GM10266 (cell line): Measurements from ENCODE around the gene SRM.
A peak's percentile ranks its signal among the peaks of the same experiment; 100 is the strongest.
"Not testable (repeated sequence)": the region's sequence is repeated elsewhere in the genome, so short reads cannot be mapped to it uniquely, and the experiment has no call there.

Experiments used
- DNase-seq: peaks from one replicate; pipeline ENCODE4 v3.0.0; 2012; ENCODE audit errors: extremely low spot score
- TF ChIP-seq, protein P1 (sequence below): IDR thresholded peaks from 2 replicates; pipeline ENCODE4 v1.5.1; 2012; ENCODE audit warnings: mild to moderate bottlenecking, low read depth; ENCODE audit not compliant: control insufficient read depth, insufficient read depth; ENCODE audit errors: missing control alignments

Gene SRM

DNA sequence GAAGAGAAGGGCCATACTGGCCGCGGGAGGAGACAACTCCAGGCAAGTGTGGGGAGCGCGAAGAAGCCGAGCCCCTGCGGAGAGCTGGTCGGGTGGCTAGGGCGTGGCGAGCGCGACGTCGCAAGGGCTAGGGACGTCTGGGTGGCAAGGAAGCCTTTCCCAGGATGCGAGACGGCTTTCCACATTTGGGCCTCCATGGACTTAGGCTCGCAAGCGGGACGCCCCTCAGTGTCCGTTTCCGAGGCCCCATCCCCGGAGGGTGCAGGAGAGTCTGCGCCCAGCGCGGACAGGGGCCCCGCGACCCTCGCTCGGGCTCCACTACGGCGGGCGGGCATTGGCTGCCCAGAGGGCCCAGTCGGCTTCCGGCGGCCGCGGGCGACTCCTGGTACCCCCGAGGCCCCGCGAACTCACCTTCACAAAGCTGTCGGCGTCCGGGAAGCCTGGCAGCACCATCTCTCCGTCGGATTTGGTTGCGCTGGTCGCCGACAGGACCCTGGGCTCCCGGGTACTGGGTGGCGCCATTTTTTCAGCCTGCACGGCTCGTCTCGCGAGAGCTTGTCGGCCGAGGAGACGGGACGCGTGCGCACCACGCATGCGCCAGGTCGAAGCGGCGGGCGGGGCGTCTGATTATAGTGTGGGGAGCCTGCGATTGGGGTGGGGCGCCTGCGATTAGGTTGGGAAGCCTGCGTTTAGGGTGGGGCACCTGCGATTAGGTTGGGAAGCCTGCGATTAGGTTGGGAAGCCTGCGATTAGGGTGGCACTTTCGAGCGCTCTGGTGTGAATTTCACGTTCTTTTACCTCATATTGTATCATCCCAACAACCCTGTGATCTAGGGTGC lies 39.7 kb upstream of the SRM start, which contains the start of gene EXOSC10:
Gene EXOSC10 (minus strand): TSS at position 560 of the 839 bp plus-strand sequence. CDS start 38 bp downstream, at position 522.
- peak; percentile 96 for DNase-seq
- TF ChIP-seq, protein P1, sequence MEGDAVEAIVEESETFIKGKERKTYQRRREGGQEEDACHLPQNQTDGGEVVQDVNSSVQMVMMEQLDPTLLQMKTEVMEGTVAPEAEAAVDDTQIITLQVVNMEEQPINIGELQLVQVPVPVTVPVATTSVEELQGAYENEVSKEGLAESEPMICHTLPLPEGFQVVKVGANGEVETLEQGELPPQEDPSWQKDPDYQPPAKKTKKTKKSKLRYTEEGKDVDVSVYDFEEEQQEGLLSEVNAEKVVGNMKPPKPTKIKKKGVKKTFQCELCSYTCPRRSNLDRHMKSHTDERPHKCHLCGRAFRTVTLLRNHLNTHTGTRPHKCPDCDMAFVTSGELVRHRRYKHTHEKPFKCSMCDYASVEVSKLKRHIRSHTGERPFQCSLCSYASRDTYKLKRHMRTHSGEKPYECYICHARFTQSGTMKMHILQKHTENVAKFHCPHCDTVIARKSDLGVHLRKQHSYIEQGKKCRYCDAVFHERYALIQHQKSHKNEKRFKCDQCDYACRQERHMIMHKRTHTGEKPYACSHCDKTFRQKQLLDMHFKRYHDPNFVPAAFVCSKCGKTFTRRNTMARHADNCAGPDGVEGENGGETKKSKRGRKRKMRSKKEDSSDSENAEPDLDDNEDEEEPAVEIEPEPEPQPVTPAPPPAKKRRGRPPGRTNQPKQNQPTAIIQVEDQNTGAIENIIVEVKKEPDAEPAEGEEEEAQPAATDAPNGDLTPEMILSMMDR, result no peak

DNA sequence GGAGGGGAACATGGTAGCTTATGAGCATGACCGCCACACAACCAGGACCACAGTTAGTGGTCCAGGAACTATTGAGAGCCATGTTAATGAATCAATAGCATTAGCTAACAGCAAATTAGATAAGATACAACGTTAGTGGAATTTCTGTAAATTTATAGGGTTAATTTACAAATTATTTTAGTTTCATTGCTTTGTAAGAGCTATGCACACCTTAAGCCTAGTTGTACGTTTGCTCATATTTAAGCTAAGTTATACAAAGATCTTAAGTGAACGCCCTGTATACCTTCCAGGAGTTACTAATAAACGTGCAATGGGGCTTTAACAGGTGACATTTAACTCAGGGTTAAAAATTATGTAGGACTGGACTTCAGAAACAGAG lies 39.1 kb upstream of the SRM start:
- DNase-seq, result no peak

DNA sequence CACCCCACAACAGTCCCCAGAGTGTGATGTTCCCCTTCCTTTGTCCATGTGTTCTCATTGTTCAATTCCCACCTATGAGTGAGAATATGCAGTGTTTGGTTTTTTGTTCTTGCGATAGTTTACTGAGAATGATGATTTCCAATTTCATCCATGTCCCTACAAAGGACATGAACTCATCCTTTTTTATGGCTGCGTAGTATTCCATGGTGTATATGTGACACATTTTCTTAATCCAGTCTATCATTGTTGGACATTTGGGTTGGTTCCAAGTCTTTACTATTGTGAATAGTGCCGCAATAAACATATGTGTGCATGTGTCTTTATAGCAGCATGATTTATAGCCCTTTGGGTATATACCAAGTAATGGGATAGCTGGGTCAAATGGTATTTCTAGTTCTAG lies 24.0 kb upstream of the SRM start:
- DNase-seq, result not testable (repeated sequence)

More for the DNA sequence above, 39.1 kb upstream of the SRM start:
- TF ChIP-seq, protein P1, result no peak

DNA sequence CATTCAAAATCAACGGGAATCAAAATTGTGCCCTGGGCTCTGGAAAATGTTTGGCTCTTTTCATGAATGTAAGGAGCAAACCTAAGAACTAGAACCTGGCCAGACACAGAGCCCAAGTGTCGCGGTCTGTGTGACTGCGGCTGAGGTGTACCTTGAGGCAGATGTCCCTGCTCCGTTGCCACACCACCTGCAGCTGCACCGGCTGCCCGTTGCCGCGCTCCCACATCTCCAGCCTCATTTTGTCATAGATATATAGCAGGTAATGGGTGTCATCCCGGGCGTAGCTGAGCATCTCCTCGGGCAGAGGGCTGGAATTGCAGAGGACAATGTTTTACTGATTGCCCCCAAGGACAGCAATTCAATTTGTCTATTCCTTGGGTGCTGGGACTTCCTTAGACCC lies 21.1 kb upstream of the SRM start:
- TF ChIP-seq, protein P1, result no peak
- no peak for DNase-seq

DNA sequence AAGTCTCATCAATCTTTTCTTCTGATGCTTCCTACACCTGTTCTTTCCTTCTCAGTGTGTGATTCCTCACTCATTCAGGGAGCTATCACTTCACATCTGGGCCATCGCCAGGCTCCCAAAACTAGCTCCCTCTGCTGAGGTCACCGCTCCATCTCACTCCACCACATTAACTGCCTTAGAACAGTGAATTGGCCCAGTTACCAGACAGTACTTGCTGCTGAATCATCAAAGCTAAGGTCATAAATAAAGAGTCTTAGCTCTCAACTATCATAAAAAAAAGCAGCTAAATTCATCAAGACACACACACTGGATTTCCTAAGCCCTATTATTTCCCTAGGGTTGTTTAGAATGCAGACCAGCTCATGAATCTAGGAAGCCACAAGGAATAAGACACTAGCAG lies 18.8 kb upstream of the SRM start:
- TF ChIP-seq, protein P1, result no peak
- DNase-seq, result no peak

DNA sequence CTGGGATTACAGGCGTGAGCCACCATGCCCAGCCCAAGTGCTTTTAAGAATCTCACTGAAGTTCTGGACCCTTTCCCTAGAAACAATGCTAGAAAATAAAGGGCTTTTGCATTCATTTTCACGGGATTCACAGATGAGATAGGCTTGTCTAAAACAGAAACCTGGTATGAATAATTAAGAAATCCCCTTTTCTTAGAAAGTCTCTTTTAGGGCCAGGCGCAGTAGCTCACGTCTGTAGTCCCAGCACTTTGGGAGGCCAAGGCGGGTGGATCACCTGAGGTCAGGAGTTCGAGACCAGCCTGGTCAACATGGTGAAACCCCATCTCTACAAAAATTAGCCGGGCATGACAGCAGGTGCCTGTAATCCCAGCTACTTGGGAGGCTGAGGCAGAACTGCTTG lies 13.6 kb upstream of the SRM start:
- DNase-seq, result peak; percentile 56

DNA sequence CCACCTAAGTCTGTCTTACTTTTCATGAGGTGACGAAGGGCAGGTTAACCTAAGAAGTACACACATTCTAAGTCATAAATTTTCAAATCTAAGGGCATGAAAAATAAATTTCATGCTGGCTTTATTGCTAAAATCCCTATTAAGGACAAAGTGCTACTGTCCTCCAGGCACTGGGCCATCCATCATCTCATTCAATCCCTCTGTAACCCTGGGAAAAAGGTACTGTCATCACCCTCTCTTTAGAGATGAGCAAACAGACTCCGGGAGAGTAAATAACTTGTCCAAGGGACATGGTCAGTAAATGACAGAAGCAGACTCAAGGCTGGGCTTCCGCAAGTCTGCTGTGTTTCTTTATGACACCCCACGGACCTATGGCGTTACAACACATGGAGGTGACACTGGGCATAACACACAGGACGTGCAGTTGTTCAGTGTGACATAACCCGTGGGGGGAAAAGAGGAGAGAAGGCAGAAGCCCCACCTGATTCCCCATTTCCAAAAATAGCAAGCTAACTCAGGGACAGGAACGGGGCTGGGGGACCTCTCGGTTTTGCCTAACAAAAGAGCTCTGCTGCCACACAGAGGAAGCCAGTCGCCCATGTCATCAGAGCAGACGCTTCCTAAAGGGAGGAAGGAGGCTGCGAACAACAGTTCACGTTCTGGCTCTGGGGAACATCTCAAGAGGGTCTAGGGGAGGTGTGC lies 12.5 kb upstream of the SRM start:
- TF ChIP-seq, protein P1, result peak; percentile 43
- peak; percentile 49 for DNase-seq

DNA sequence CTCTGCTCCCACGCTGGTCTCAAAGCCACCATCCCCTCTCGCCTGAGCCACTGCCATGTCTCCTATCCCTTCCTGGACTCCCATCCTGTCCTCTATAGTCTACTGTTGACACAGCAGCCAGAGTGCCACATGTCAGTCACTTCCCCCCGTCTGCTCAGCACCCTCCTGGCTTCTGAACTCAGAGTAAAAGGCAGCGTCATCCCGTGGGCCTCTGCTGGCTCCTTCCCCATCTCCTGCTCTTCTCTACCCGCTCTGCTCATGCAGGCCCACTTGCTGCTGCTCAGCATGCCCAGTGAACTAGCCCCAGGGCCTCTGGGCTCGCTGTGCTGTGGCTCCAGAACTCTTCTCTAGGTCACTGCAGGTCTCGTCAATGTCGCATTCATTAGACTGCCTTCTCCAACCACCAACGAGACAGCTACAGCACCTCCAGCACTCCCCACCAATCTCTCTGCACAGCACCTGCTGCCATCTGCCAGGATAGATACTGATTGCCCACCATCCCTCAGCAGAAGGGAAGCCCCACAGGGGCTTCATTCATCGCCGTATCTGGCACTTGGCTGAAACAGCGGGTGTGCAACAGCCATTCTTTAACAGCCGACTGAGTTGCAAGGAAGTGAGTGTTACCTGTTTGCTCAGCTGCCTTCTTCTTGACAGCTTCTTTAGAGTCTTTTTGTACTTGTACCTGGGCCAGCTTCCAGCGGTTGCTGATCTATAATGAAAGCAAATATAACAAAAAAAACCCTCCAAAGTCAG lies 11.8 kb upstream of the SRM start:
- TF ChIP-seq, protein P1, result no peak
- DNase-seq, result no peak
